ENCODE measurements around the gene SRPK2.

SRPK2 gene

GRCh38 chr7:105209870-105210269 is 178.9 kb downstream of the SRPK2 start:
- no peak for TF ChIP-seq CTCF (IDR thresholded peaks at IDR 0.05)

GRCh38 chr7:105209433-105209832 is 179.3 kb downstream of the SRPK2 start:
- H3K27ac ChIP-seq: no peak overlapping the region
- H3K79me2 ChIP-seq: peaks cover 45% of the 10 kb centered on the region
- TF ChIP-seq CTCF (IDR thresholded peaks at IDR 0.05): no peak
- H3K4me1 ChIP-seq: peaks cover 17% of the 10 kb centered on the region
- no peak overlapping the region for H3K4me3 ChIP-seq (ENCODE audit: low read depth, low read length)
- no peaks in the 10 kb centered on the region for H3K9me3 ChIP-seq (ENCODE audit: control insufficient read depth, low read length)
- H3K4me2 ChIP-seq (ENCODE audit: low read length): no peak overlapping the region
- no peaks in the 10 kb centered on the region for H3K36me3 ChIP-seq (ENCODE audit: control insufficient read depth, insufficient read depth, low read length)
- no peak overlapping the region for H3K9ac ChIP-seq
- no peak overlapping the region for H2AFZ ChIP-seq
- H3K27me3 ChIP-seq (ENCODE audit: control insufficient read depth, insufficient read depth, low read length): no peaks in the 10 kb centered on the region

More at GRCh38 chr7:105209870-105210269, 178.9 kb downstream of the SRPK2 start:
- Histone ChIP-seq H3K9me3 (ENCODE audit: control insufficient read depth, low read length) (no peaks in the 10 kb centered on the region), H3K4me1 (peaks cover 17% of the 10 kb centered on the region), H3K9ac (no peak overlapping the region), H3K36me3 (ENCODE audit: control insufficient read depth, insufficient read depth, low read length) (no peaks in the 10 kb centered on the region), H3K27me3 (ENCODE audit: control insufficient read depth, insufficient read depth, low read length) (no peaks in the 10 kb centered on the region), H3K79me2 (peaks cover 42% of the 10 kb centered on the region), H3K4me2 (ENCODE audit: low read length) (no peak overlapping the region), H2AFZ (no peak overlapping the region), H3K4me3 (ENCODE audit: low read depth, low read length) (no peak overlapping the region), H3K27ac (no peak overlapping the region)

GRCh38 chr7:105206985-105207384 is 181.7 kb downstream of the SRPK2 start:
- H3K9ac ChIP-seq: no peak overlapping the region
- no peak overlapping the region for H2AFZ ChIP-seq
- H3K4me1 ChIP-seq: peaks cover 17% of the 10 kb centered on the region
- H3K4me2 ChIP-seq (ENCODE audit: low read length): no peak overlapping the region
- H3K79me2 ChIP-seq: peaks cover 52% of the 10 kb centered on the region
- H3K36me3 ChIP-seq (ENCODE audit: control insufficient read depth, insufficient read depth, low read length): no peaks in the 10 kb centered on the region
- no peak overlapping the region for H3K27ac ChIP-seq
- no peak for TF ChIP-seq CTCF (IDR thresholded peaks at IDR 0.05)
- no peaks in the 10 kb centered on the region for H3K27me3 ChIP-seq (ENCODE audit: control insufficient read depth, insufficient read depth, low read length)
- no peak overlapping the region for H3K4me3 ChIP-seq (ENCODE audit: low read depth, low read length)
- H3K9me3 ChIP-seq (ENCODE audit: control insufficient read depth, low read length): no peaks in the 10 kb centered on the region

- no peaks in the 10 kb centered on the region for H3K27me3 ChIP-seq (ENCODE audit: control insufficient read depth, insufficient read depth, low read length)
- H3K4me2 ChIP-seq (ENCODE audit: low read length): no peak overlapping the region
- H3K27ac ChIP-seq: no peak overlapping the region
- H3K36me3 ChIP-seq (ENCODE audit: control insufficient read depth, insufficient read depth, low read length): no peaks in the 10 kb centered on the region
- no peak overlapping the region for H3K4me3 ChIP-seq (ENCODE audit: low read depth, low read length)
- H2AFZ ChIP-seq: no peak overlapping the region
- peaks cover 52% of the 10 kb centered on the region for H3K79me2 ChIP-seq
- H3K4me1 ChIP-seq: peaks cover 11% of the 10 kb centered on the region
- no peak for TF ChIP-seq CTCF (IDR thresholded peaks at IDR 0.05)
- H3K9ac ChIP-seq: no peak overlapping the region
- H3K9me3 ChIP-seq (ENCODE audit: control insufficient read depth, low read length): no peaks in the 10 kb centered on the region
These were observed 183.0 kb downstream of the SRPK2 start for GRCh38 chr7:105205592-105206237.

GRCh38 chr7:105204953-105205352 is 183.8 kb downstream of the SRPK2 start:
- Histone ChIP-seq H3K4me1 (peaks cover 4% of the 10 kb centered on the region), H2AFZ (no peak overlapping the region), H3K9me3 (ENCODE audit: control insufficient read depth, low read length) (no peaks in the 10 kb centered on the region), H3K36me3 (ENCODE audit: control insufficient read depth, insufficient read depth, low read length) (no peaks in the 10 kb centered on the region), H3K4me3 (ENCODE audit: low read depth, low read length) (no peak overlapping the region), H3K4me2 (ENCODE audit: low read length) (no peak overlapping the region), H3K27me3 (ENCODE audit: control insufficient read depth, insufficient read depth, low read length) (no peaks in the 10 kb centered on the region), H3K9ac (no peak overlapping the region), H3K79me2 (peaks cover 46% of the 10 kb centered on the region), H3K27ac (no peak overlapping the region)
- no peak for TF ChIP-seq CTCF (IDR thresholded peaks at IDR 0.05)
